Measurements from ENCODE around the gene ZNF385C.

The ZNF385C gene

GRCh38 chr17:41989702-41990419 lies 108.4 kb downstream of the ZNF385C start:
- no peak overlapping the region for H3K4me3 ChIP-seq (ENCODE audit: low read depth, low read length)
- TF ChIP-seq CTCF (conservative IDR thresholded peaks at IDR 0.05; ENCODE audit: low read depth, low read length), result no peak
- no peak for DNase-seq (ENCODE audit: low read depth)

GRCh38 chr17:41988418-41988817 lies 109.9 kb downstream of the ZNF385C start:
- no peak overlapping the region for H3K4me3 ChIP-seq (ENCODE audit: low read depth, low read length)
- no peak for TF ChIP-seq CTCF (conservative IDR thresholded peaks at IDR 0.05; ENCODE audit: low read depth, low read length)
- no peak for DNase-seq (ENCODE audit: low read depth)

GRCh38 chr17:41987642-41988041 lies 110.6 kb downstream of the ZNF385C start:
- H3K4me3 ChIP-seq (ENCODE audit: low read depth, low read length), result no peak overlapping the region
- peak; percentile 51 for DNase-seq (ENCODE audit: low read depth)
- no peak for TF ChIP-seq CTCF (conservative IDR thresholded peaks at IDR 0.05; ENCODE audit: low read depth, low read length)

GRCh38 chr17:41986634-41987033 lies 111.6 kb downstream of the ZNF385C start:
- no peak for TF ChIP-seq CTCF (conservative IDR thresholded peaks at IDR 0.05; ENCODE audit: low read depth, low read length)
- DNase-seq (ENCODE audit: low read depth), result no peak
- H3K4me3 ChIP-seq (ENCODE audit: low read depth, low read length), result no peak overlapping the region

GRCh38 chr17:41985919-41986318 lies 112.4 kb downstream of the ZNF385C start:
- no peak for DNase-seq (ENCODE audit: low read depth)
- TF ChIP-seq CTCF (conservative IDR thresholded peaks at IDR 0.05; ENCODE audit: low read depth, low read length), result no peak
- no peak overlapping the region for H3K4me3 ChIP-seq (ENCODE audit: low read depth, low read length)

- H3K4me3 ChIP-seq (ENCODE audit: low read depth, low read length), result no peak overlapping the region
- no peak for TF ChIP-seq CTCF (conservative IDR thresholded peaks at IDR 0.05; ENCODE audit: low read depth, low read length)
- no peak for DNase-seq (ENCODE audit: low read depth)
Observed at GRCh38 chr17:41984454-41984853, 113.8 kb downstream of the ZNF385C start.

All from choroid plexus epithelial cell (primary cell).